GM18519 (cell line): Measurements from ENCODE around the gene MAN1C1.
"Not testable (repeated sequence)": the region's sequence is repeated elsewhere in the genome, so short reads cannot be mapped to it uniquely, and the experiment has no call there.

Source experiments
- ATAC-seq: cut with Tn5 transposase; IDR thresholded peaks from one replicate; pipeline ENCODE4 v1.9.1; 2021; ENCODE audit warnings: mild to moderate bottlenecking, moderate library complexity; ENCODE audit not compliant: unreplicated experiment, low FRiP score

MAN1C1 gene

GRCh38 chr1:25694167-25695007 is 77.8 kb downstream of the MAN1C1 start:
- ATAC-seq = no peak

- no peak for ATAC-seq
These were observed 78.6 kb downstream of the MAN1C1 start for GRCh38 chr1:25695090-25695770.

- ATAC-seq = no peak
These were observed 79.2 kb downstream of the MAN1C1 start for GRCh38 chr1:25695771-25696311.

- not testable (repeated sequence) for ATAC-seq
These were observed 80.1 kb downstream of the MAN1C1 start for GRCh38 chr1:25696643-25697042.

GRCh38 chr1:25697435-25698217 is 81.0 kb downstream of the MAN1C1 start:
- ATAC-seq = no peak

- no peak for ATAC-seq
These were observed 81.7 kb downstream of the MAN1C1 start for GRCh38 chr1:25698252-25698651.

- ATAC-seq = not testable (repeated sequence)
These were observed 82.5 kb downstream of the MAN1C1 start for GRCh38 chr1:25699059-25699458.

- no peak for ATAC-seq
These were observed 83.0 kb downstream of the MAN1C1 start for GRCh38 chr1:25699500-25700143.

GRCh38 chr1:25700144-25700523 is 83.5 kb downstream of the MAN1C1 start:
- ATAC-seq = no peak

GRCh38 chr1:25700626-25701025 is 84.0 kb downstream of the MAN1C1 start:
- ATAC-seq = no peak

GRCh38 chr1:25701030-25701785 is 84.6 kb downstream of the MAN1C1 start:
- no peak for ATAC-seq

GRCh38 chr1:25702101-25702775 is 85.6 kb downstream of the MAN1C1 start:
- no peak for ATAC-seq

GRCh38 chr1:25703041-25703440 is 86.5 kb downstream of the MAN1C1 start:
- ATAC-seq = no peak

- no peak for ATAC-seq
These were observed 87.2 kb downstream of the MAN1C1 start for GRCh38 chr1:25703671-25704266.

GRCh38 chr1:25704267-25704691 is 87.7 kb downstream of the MAN1C1 start:
- ATAC-seq = no peak

GRCh38 chr1:25705699-25706098 is 89.1 kb downstream of the MAN1C1 start:
- no peak for ATAC-seq

- ATAC-seq = no peak
These were observed 89.8 kb downstream of the MAN1C1 start for GRCh38 chr1:25706146-25707089.
